HT-29 (cell line): Measurements from ENCODE around the gene SORCS2. TPM values are rescaled to one million over a fixed set of nuclear protein-coding genes. Genes with fewer than 3 reads are reported as not detected.
A peak's percentile ranks its signal among the peaks of the same experiment; 100 is the strongest.

Experiments used
- DNase-seq: peaks from one replicate; pipeline ENCODE4 v3.0.0-alpha.2; 2015; ENCODE audit warnings: low spot score
- total RNA-seq: library from RNA; depleted of rRNA; stranded (reverse); fragments of >200 nt; shearing (Covaris generic); gene quantifications from 2 replicates; pipeline ENCODE4 v1.2.3, GENCODE V29; 2014

Gene SORCS2
- total RNA-seq, 1 experiment from 2014 or later = not detected

DNA sequence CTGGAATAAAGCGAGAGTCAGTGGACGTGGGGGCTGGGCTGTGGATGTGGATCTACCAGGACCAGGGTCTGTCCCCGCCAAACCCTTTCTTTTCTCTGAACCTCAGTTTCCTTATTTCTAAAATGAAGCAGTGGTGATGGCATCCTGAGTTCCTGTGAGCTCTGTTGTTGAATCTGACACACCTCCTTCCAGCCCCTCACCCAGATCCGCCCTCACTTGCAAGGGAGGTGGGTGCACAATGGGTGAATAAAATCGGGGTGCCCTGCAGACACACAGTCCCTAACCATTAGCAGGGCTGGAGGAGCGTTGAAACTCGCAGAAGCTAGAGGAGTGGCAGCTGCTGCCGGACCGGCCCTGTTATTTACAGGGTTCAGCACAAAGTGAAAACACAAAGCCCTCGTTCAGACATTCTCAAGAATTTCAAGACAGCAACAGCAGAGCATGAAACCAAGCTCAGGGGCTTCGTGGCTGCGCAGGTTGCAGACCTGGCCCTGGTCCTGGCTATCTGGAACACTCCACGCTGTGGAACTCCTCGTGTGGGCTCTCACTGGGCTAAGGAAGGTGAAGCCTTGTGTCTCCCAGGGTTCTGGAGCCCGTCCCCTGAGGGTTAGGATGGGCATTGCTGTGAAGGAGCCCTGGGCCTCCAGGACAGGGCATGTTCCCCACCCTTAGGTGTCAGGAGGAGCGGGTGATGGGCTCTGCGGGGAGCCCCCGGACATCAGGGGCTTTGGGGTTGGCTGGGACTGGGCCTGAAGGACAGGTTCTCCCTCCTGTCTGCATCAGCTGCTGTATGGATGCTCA, 199.5 kb downstream of the SORCS2 start:
- DNase-seq = no peak

GRCh38 chr4:7392438-7393421, 200.4 kb downstream of the SORCS2 start:
- no peak for DNase-seq

DNA sequence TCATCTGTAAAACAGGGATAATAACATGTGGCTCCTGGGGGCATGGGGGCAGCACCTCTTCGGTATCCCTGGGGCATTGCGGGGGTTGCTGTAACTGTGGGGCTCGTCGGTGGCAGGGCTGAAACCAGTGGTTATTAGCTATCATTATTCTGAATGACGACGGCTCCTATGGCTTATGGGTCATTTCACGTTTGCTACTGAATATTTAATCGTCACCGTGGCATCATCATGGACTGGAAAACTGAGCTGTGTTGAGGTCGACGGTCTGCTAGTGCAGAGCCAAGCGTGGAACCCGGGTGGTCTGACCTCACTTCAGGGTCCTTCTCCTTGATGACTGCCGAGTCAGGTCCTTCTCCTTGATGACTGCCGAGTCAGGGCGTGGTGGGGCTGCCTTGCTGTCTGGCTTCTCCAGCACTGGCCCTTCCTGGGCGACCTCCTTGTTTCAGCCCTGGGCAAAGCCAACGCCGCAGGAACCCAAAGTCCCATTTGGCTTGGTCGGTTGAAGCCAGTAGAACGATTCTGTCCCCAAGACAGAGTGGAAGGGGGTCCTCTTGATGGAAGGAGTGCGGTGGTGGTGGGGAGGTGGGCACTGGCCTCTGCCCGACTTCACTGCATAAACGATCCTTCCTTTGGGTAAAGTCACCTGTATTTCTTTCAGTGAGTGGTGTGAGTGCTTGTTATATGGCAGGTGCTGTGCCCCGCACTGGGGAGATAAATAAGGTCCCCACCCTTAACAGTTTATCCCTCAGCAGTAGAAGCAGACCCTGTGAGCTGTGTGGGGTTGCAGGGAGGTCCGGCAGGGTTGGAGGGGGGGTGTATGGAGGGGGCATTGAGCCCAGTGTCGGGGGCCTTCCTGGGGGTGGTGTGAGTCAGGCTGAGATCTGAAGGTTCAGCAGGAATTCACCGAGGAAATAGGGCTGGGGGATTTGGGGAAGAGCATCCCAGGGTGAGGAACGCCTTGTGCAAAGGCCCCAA, 201.6 kb downstream of the SORCS2 start:
- no peak for DNase-seq

GRCh38 chr4:7394681-7395451, 202.5 kb downstream of the SORCS2 start:
- DNase-seq = no peak

DNA sequence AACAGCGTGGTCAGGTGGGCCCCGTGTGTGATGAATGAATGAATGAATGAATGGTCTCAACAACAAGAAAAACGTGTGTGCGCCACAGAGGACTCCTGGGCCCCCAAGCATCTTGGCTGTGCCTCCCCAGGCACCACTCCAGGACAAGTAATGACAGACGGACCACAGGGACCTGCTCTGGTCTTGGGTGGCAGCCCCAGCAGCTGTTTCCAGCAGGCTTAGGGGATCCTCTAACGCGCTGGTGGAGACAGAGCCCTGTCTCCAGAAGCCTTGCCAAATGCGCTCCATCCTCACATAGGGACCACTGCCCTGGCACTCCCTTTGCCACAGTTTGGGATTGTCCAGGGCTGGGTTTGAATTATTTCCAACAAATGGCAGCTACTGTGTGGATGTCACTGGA, 203.3 kb downstream of the SORCS2 start:
- DNase-seq = no peak

DNA sequence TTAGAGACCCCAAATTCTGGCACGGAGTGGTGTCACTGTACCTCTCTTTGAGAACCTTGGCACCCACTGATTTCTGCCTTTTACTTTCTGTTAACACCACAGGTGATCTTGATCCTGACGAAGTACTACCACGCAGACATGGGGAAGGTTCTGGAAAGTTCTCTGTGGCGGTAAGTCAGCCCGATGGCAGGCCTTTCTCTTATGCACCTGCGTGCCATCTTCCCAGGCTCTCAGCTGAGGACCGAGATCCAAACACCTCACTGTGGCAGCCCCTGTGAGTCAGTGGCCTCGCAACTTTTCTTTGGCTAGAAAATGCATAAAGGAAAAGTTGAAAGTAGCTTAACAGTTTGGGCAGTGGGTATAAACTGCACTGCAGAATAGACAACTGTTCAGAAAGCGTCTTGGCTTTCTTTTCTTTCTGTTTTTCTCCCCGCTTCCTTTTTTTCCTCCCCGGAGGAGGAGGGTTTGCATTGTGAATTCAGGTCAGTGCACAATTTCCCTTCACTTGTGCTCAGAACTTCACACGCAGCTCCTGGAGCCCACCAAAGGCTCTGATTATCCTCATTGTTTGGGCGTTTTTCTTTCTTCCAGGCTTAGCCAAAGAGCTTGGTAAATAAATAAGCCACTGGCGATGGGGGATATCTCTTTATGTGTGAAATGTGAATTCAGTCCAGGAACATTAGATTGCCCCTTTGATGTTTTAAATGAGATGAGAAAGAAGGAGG, 204.0 kb downstream of the SORCS2 start:
- no peak for DNase-seq

- DNase-seq = no peak
These were observed 205.1 kb downstream of the SORCS2 start for GRCh38 chr4:7397206-7398103.

GRCh38 chr4:7398104-7398423, 205.7 kb downstream of the SORCS2 start:
- peak; percentile 10 for DNase-seq

GRCh38 chr4:7398788-7399439, 206.6 kb downstream of the SORCS2 start:
- no peak for DNase-seq

DNA sequence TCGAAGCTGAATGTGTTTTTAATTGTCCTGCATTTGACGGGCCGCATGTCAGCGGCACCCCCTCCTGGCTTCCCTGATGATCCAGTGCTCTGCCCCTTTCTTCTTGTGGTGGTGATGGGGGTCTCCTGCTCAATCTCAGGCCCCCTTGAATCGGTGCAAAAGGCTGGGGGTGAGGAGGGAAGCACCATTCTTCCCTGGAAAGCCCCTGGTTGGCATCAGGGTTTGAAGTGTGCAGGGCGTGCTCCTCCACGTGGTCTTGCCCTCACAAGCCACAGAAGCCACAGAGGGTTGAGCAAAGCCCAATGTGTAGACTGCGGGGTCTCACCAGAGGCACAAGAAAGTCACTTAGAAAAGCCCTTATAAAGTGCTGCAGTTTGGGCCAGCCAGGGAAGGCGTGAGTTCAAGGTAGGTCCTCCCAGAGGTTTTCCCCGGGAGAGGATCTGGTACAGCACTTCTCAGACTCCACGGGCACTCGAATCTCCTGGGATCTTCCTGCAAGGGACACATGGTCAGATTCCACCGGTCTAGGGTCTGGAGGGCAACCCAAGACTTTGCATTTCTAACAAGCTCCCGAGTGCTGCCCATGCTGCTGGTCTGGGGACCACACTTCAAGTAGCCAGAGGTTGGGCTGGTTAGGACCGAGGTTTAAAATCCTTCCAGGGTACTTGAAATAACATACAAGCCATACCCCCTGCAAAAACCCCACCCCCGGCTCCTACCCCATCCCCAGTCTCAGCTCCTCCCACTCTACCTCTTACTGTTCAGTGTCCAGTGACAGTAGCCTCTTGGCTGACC, 207.3 kb downstream of the SORCS2 start:
- DNase-seq = no peak

GRCh38 chr4:7400671-7401298, 208.4 kb downstream of the SORCS2 start:
- no peak for DNase-seq

- DNase-seq = no peak
These were observed 210.2 kb downstream of the SORCS2 start for GRCh38 chr4:7402526-7402925.

- no peak for DNase-seq
These were observed 210.7 kb downstream of the SORCS2 start for GRCh38 chr4:7403001-7403400.

DNA sequence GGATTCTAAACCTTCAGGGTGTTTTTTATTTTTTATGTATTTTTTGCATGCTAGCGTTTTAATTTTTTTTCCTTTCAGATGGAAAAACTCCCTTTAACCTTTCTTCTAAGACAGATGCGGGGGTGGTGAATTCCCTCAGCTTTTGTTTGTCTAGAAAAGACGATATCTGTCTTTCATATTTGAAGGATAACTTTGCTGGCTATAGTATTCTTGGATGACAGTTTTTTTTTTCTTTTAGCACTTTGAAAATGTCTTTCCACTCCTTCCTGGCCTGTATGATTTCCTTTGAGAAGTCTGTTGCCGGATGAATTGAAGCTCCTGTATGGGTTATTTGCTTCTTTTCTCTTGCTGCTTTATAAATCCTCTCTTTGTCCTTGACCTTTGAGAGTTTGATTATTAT, 215.8 kb downstream of the SORCS2 start:
- DNase-seq = no peak

GRCh38 chr4:7410446-7410845, 218.1 kb downstream of the SORCS2 start:
- no peak for DNase-seq

- DNase-seq = no peak
These were observed 219.2 kb downstream of the SORCS2 start for GRCh38 chr4:7411491-7411890.

DNA sequence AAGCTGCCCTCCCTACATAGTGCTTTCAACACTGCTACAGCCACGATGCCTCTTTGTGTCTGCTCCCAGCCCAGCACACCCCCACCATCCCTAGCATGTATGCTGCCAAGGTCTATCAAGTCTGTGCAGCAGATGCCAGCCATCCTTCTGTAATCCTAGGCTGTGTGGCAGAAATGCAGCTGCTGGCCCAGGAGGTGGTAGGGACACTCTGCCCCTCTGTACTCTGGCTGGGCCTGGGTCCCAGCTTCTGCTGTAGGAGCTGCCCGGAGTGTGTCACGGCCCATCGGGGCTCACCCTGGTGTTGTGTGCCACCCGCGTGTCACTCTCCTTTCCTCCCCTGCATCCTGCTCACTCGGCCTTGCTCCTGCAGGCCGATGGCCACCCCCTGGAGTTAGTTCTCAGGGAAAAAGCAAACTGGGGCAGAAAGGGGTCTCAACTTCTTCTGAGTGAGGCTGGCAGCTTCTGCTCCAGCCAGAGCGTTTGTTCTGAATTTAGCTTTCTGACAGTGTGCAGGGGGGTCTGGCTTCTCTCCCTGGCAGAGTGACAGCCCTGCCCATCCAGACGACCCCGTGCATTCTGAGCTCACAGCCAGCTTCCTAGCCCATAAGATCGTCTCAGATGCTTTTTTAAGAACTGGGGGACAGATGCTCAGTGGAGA, 219.7 kb downstream of the SORCS2 start:
- DNase-seq = no peak
